HepG2 (cell line): Measurements from ENCODE around the gene SQSTM1. TPM values are rescaled to one million over a fixed set of nuclear protein-coding genes. Genes with fewer than 3 reads are reported as not detected.

Experiments used
- FLYWCH1 ChIP-seq: sonication (generic); formaldehyde crosslinking; IDR thresholded peaks from 2 replicates; pipeline ENCODE4 v1.8.1; 2023; ENCODE audit warnings: mild to moderate bottlenecking, missing genetic modification reagents
- NCOA2 ChIP-seq: sonication (generic); formaldehyde crosslinking; IDR thresholded peaks from 2 replicates; pipeline ENCODE4 v1.8.0; 2022; ENCODE audit warnings: inconsistent platforms
- SKI ChIP-seq: fragments of 450-650 bp; IDR thresholded peaks from one replicate; pipeline ENCODE4 v1.6.1; 2018; ENCODE audit warnings: mild to moderate bottlenecking; ENCODE audit not compliant: partially characterized antibody
- TP53 ChIP-seq: sonication (generic); formaldehyde crosslinking; conservative IDR thresholded peaks from 2 replicates; pipeline ENCODE4 v1.4.0; 2020; ENCODE audit warnings: missing genetic modification reagents
- ZNF616 ChIP-seq: sonication (generic); formaldehyde crosslinking; IDR thresholded peaks from 2 replicates; pipeline ENCODE4 v1.5.0; 2020; ENCODE audit warnings: low read depth, mild to moderate bottlenecking, missing genetic modification reagents
- ZNF660 ChIP-seq: sonication (generic); formaldehyde crosslinking; IDR thresholded peaks from 2 replicates; pipeline ENCODE4 v1.5.1; 2020; ENCODE audit warnings: mild to moderate bottlenecking, low read depth, missing genetic modification reagents, borderline replicate concordance
- polyA plus RNA-seq, 8 experiments: library from polyadenylated mRNA; depleted of rRNA in 3 of 8; stranded (reverse) in 7 of 8; unstranded in 1 of 8; fragments of >200 nt; fragmentation: Illumina TruSeq in 4 of 8; extraction: Trizol in 4 of 8; gene quantifications; 2 replicates each; pipeline versions ENCODE4 v1.2.1 to v1.2.3, GENCODE V29; 2011 to 2016; ENCODE audit warnings: low read depth in 4 of 8, missing spikeins in 1 of 8, mixed read lengths in 1 of 8; ENCODE audit not compliant: insufficient read depth in 1 of 8
- total RNA-seq, 5 experiments: library from RNA; depleted of rRNA; stranded (reverse); fragments of >200 nt; fragmentation: Illumina TruSeq; extraction: Trizol; gene quantifications; 2 replicates each; pipeline ENCODE4 v1.2.3, GENCODE V29; 2016; ENCODE audit warnings: low read depth in 1 of 5
- TF ChIP-seq, protein P1 (sequence below): sonication (generic); formaldehyde crosslinking; conservative IDR thresholded peaks from 2 replicates; pipeline ENCODE4 v1.8.1; 2023; ENCODE audit warnings: missing genetic modification reagents
- TF ChIP-seq, protein P2 (sequence below): sonication (generic); formaldehyde crosslinking; IDR thresholded peaks from 2 replicates; pipeline ENCODE4 v1.4.0; 2020; ENCODE audit warnings: missing genetic modification reagents, borderline replicate concordance
- TF ChIP-seq, protein P3 (sequence below): sonication (generic); formaldehyde crosslinking; conservative IDR thresholded peaks from 2 replicates; pipeline ENCODE4 v1.8.0; 2022; ENCODE audit warnings: mild to moderate bottlenecking, moderate library complexity, missing genetic modification reagents

The SQSTM1 gene
- total and polyA plus RNA-seq, 2 of the 13 experiments (the other 11 are each of a cell fraction or from before 2014, with no cell fraction given), result 90.9 to 160 TPM

DNA sequence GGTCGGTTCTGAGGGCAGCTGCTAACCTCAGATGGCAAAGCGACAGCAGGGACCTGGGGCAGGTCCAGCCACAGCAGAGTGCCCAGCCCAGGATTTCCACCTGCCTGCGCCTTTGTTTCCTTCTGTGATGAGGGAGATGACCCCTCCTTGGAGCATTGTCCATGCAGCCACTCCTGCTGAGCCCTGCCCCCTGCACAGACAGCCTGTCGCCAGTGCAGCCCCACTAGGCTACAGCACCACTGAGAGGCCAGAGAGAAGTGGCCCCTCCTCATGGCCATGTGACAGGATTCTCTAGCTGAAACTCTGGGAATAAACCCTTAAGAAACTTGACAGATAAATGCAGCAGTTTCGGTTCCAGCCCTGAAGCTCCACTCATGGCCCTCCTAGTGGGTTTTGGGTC is 48.4 kb downstream of the SQSTM1 start (continued):
- TF ChIP-seq, protein P1, sequence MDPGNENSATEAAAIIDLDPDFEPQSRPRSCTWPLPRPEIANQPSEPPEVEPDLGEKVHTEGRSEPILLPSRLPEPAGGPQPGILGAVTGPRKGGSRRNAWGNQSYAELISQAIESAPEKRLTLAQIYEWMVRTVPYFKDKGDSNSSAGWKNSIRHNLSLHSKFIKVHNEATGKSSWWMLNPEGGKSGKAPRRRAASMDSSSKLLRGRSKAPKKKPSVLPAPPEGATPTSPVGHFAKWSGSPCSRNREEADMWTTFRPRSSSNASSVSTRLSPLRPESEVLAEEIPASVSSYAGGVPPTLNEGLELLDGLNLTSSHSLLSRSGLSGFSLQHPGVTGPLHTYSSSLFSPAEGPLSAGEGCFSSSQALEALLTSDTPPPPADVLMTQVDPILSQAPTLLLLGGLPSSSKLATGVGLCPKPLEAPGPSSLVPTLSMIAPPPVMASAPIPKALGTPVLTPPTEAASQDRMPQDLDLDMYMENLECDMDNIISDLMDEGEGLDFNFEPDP, result no peak
- TF ChIP-seq ZNF616 (CRISPR knock-in tag) (no peak), SKI (no peak), FLYWCH1 (CRISPR knock-in tag) (no peak), TP53 (CRISPR knock-in tag) (no peak), ZNF660 (CRISPR knock-in tag) (no peak), NCOA2 (no peak)
- TF ChIP-seq, protein P2, sequence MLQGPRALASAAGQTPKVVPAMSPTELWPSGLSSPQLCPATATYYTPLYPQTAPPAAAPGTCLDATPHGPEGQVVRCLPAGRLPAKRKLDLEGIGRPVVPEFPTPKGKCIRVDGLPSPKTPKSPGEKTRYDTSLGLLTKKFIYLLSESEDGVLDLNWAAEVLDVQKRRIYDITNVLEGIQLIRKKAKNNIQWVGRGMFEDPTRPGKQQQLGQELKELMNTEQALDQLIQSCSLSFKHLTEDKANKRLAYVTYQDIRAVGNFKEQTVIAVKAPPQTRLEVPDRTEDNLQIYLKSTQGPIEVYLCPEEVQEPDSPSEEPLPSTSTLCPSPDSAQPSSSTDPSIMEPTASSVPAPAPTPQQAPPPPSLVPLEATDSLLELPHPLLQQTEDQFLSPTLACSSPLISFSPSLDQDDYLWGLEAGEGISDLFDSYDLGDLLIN (CRISPR knock-in tag), result no peak
- TF ChIP-seq, protein P3, sequence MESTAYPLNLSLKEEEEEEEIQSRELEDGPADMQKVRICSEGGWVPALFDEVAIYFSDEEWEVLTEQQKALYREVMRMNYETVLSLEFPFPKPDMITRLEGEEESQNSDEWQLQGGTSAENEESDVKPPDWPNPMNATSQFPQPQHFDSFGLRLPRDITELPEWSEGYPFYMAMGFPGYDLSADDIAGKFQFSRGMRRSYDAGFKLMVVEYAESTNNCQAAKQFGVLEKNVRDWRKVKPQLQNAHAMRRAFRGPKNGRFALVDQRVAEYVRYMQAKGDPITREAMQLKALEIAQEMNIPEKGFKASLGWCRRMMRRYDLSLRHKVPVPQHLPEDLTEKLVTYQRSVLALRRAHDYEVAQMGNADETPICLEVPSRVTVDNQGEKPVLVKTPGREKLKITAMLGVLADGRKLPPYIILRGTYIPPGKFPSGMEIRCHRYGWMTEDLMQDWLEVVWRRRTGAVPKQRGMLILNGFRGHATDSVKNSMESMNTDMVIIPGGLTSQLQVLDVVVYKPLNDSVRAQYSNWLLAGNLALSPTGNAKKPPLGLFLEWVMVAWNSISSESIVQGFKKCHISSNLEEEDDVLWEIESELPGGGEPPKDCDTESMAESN (CRISPR knock-in tag), result no peak
